NT2/D1 (cell line): ENCODE data around the gene WDR27.
"Not testable (repeated sequence)": the region's sequence is repeated elsewhere in the genome, so short reads cannot be mapped to it uniquely, and the experiment has no call there.

Experiments
- DNase-seq: peaks from one replicate; pipeline ENCODE4 v3.0.0-alpha.2; 2011; ENCODE audit warnings: low read depth, low spot score
- H3K27me3 ChIP-seq: 2 replicates; pipeline ENCODE4 v1.6.0; 2011; ENCODE audit warnings: mild to moderate bottlenecking; ENCODE audit not compliant: insufficient read length, insufficient read depth
- H3K36me3 ChIP-seq: 2 replicates; pipeline ENCODE4 v1.6.1; 2011; ENCODE audit warnings: mild to moderate bottlenecking, low read length, mixed read lengths; ENCODE audit not compliant: insufficient read depth, insufficient read length
- H3K4me1 ChIP-seq: 2 replicates; pipeline ENCODE4 v1.5.1; 2011; ENCODE audit not compliant: insufficient read depth, insufficient read length
- H3K4me3 ChIP-seq: 2 replicates; pipeline ENCODE4 v1.5.1; 2011; ENCODE audit warnings: low read depth; ENCODE audit not compliant: insufficient read length
- H3K9ac ChIP-seq: 2 replicates; pipeline ENCODE4 v1.6.0; 2011; ENCODE audit warnings: low read depth; ENCODE audit not compliant: insufficient read length
- H3K9me3 ChIP-seq: 2 replicates; pipeline ENCODE4 v1.5.1; 2011; ENCODE audit warnings: mild to moderate bottlenecking, low read length; ENCODE audit not compliant: insufficient read depth
- SUZ12 ChIP-seq: IDR thresholded peaks from 2 replicates; pipeline ENCODE4 v1.6.1; 2011; ENCODE audit not compliant: insufficient read length, insufficient read depth; ENCODE audit errors: extremely low read depth
- YY1 ChIP-seq: IDR thresholded peaks from 2 replicates; pipeline ENCODE4 v1.6.1; 2011; ENCODE audit not compliant: insufficient read length, insufficient read depth
- ZNF274 ChIP-seq: IDR thresholded peaks from 2 replicates; pipeline ENCODE4 v1.6.1; 2011; ENCODE audit warnings: mild to moderate bottlenecking, low read depth, low read length

The WDR27 gene

GRCh38 chr6:169470790-169471189 is 231.0 kb downstream of the WDR27 start:
- TF ChIP-seq YY1 (no peak), SUZ12 (no peak), ZNF274 (no peak)
- Histone ChIP-seq H3K4me3 (no peak overlapping the region), H3K9ac (no peak overlapping the region), H3K4me1 (no peaks in the 10 kb centered on the region), H3K36me3 (no peaks in the 10 kb centered on the region), H3K27me3 (no peaks in the 10 kb centered on the region), H3K9me3 (peaks cover 38% of the 10 kb centered on the region)
- DNase-seq = no peak

- Histone ChIP-seq H3K9me3 (peaks cover 26% of the 10 kb centered on the region), H3K27me3 (no peaks in the 10 kb centered on the region), H3K4me3 (no peak overlapping the region), H3K4me1 (no peaks in the 10 kb centered on the region), H3K36me3 (no peaks in the 10 kb centered on the region), H3K9ac (no peak overlapping the region)
- DNase-seq = no peak
- TF ChIP-seq ZNF274 = no peak
- TF ChIP-seq SUZ12 = no peak
- TF ChIP-seq YY1 = no peak
Observed at GRCh38 chr6:169469028-169469427, 232.8 kb downstream of the WDR27 start.

GRCh38 chr6:169467755-169468154 is 234.1 kb downstream of the WDR27 start:
- not testable (repeated sequence) for H3K27me3 ChIP-seq, H3K9ac ChIP-seq, H3K36me3 ChIP-seq, DNase-seq, H3K4me3 ChIP-seq, H3K4me1 ChIP-seq
- H3K9me3 ChIP-seq = peaks cover 21% of the 10 kb centered on the region; the same call in 1 of the 2 replicates

- peaks cover 21% of the 10 kb centered on the region; the same call in 1 of the 2 replicates for H3K9me3 ChIP-seq
- H3K4me3 ChIP-seq, H3K36me3 ChIP-seq, H3K27me3 ChIP-seq, DNase-seq, H3K9ac ChIP-seq, H3K4me1 ChIP-seq: not testable (repeated sequence)
Observed at GRCh38 chr6:169466256-169466655, 235.6 kb downstream of the WDR27 start.

GRCh38 chr6:169457762-169458161 is 244.1 kb downstream of the WDR27 start:
- no peak for DNase-seq
- no peaks in the 10 kb centered on the region for H3K36me3 ChIP-seq
- H3K4me1 ChIP-seq = no peaks in the 10 kb centered on the region
- no peak overlapping the region for H3K9ac ChIP-seq
- no peaks in the 10 kb centered on the region for H3K27me3 ChIP-seq
- TF ChIP-seq ZNF274 = no peak
- H3K9me3 ChIP-seq = peaks cover 8% of the 10 kb centered on the region; the same call in 1 of the 2 replicates
- H3K4me3 ChIP-seq = no peak overlapping the region

- Histone ChIP-seq H3K9ac (no peak overlapping the region), H3K4me3 (no peak overlapping the region), H3K36me3 (no peaks in the 10 kb centered on the region), H3K4me1 (no peaks in the 10 kb centered on the region), H3K27me3 (no peaks in the 10 kb centered on the region), H3K9me3 (peaks cover 8% of the 10 kb centered on the region; the same call in 1 of the 2 replicates)
- TF ChIP-seq ZNF274 (no peak), SUZ12 (no peak), YY1 (no peak)
- no peak for DNase-seq
Observed at GRCh38 chr6:169456840-169457239, 245.0 kb downstream of the WDR27 start.

GRCh38 chr6:169455470-169455869 is 246.4 kb downstream of the WDR27 start:
- Histone ChIP-seq H3K9me3 (peaks cover 7% of the 10 kb centered on the region; the same call in 1 of the 2 replicates), H3K27me3 (no peaks in the 10 kb centered on the region), H3K36me3 (no peaks in the 10 kb centered on the region), H3K4me1 (no peaks in the 10 kb centered on the region), H3K9ac (no peak overlapping the region), H3K4me3 (no peak overlapping the region)
- TF ChIP-seq SUZ12 (no peak), ZNF274 (no peak), YY1 (no peak)
- DNase-seq = no peak

GRCh38 chr6:169454872-169455204 is 247.0 kb downstream of the WDR27 start:
- no peaks in the 10 kb centered on the region for H3K36me3 ChIP-seq
- no peaks in the 10 kb centered on the region for H3K27me3 ChIP-seq
- H3K9ac ChIP-seq = no peak overlapping the region
- DNase-seq = no peak
- peaks cover under 1% of the 10 kb centered on the region; the same call in 1 of the 2 replicates for H3K9me3 ChIP-seq
- no peak overlapping the region for H3K4me3 ChIP-seq
- TF ChIP-seq SUZ12 (no peak), YY1 (no peak), ZNF274 (no peak)
- H3K4me1 ChIP-seq = no peaks in the 10 kb centered on the region
